IMR-90 (cell line): ENCODE measurements around the gene TTC39C.

ENCODE experiments used
- CTCF ChIP-seq: conservative IDR thresholded peaks from 2 replicates; pipeline ENCODE4 v1.5.1; 2012; ENCODE audit warnings: mild to moderate bottlenecking, low read depth, low read length, improper control_type of control experiment
- MAZ ChIP-seq: IDR thresholded peaks from 2 replicates; pipeline ENCODE4 v1.6.1; 2012; ENCODE audit warnings: low read depth, mild to moderate bottlenecking, low read length, improper control_type of control experiment, moderate library complexity, borderline replicate concordance
- SMC3 ChIP-seq: fragments of 150-350 bp; IDR thresholded peaks from 2 replicates; pipeline ENCODE4 v1.6.1; 2016; ENCODE audit warnings: low read depth, mild to moderate bottlenecking, antibody characterized with exemption, low read length, moderate library complexity

GRCh38 chr18:24003903-24004640, 10.5 kb upstream of the TTC39C start:
- TF ChIP-seq MAZ (no peak), SMC3 (no peak), CTCF (no peak)
